Chondrocyte (in vitro differentiated cells): ENCODE results near the gene PRR14L. TPM values are rescaled to one million over a fixed set of nuclear protein-coding genes. Genes with fewer than 3 reads are reported as not detected.
"Not testable (repeated sequence)": the region's sequence is repeated elsewhere in the genome, so short reads cannot be mapped to it uniquely, and the experiment has no call there.

Source experiments
- DNase-seq: peaks from one replicate; pipeline ENCODE4 v3.0.0; 2021; ENCODE audit warnings: mixed read lengths, low spot score
- H3K27ac Mint-ChIP-seq: one replicate; pipeline ENCODE4 v1.8.0; 2021; ENCODE audit warnings: mild to moderate bottlenecking, moderate library complexity, mixed read lengths; ENCODE audit not compliant: unreplicated experiment
- H3K27me3 Mint-ChIP-seq: 2 replicates; pipeline ENCODE4 v1.8.0; 2021; ENCODE audit warnings: low read depth, mixed read lengths
- H3K36me3 Mint-ChIP-seq: 2 replicates; pipeline ENCODE4 v1.8.0; 2021; ENCODE audit warnings: low read depth, mixed read lengths
- H3K4me1 Mint-ChIP-seq: 2 replicates; pipeline ENCODE4 v1.8.0; 2021; ENCODE audit warnings: low read depth, mild to moderate bottlenecking, mixed read lengths
- H3K4me3 Mint-ChIP-seq: one replicate; pipeline ENCODE4 v1.8.0; 2021; ENCODE audit warnings: mild to moderate bottlenecking, moderate library complexity, mixed read lengths; ENCODE audit not compliant: unreplicated experiment
- H3K9me3 Mint-ChIP-seq: 2 replicates; pipeline ENCODE4 v1.8.0; 2021; ENCODE audit warnings: low read depth, mixed read lengths
- CTCF ChIP-seq: fragments of 200-600 bp; sonication (generic); IDR thresholded peaks from 2 replicates; pipeline ENCODE4 v1.5.0; 2021; ENCODE audit warnings: antibody characterized with exemption, mild to moderate bottlenecking, moderate library complexity
- total RNA-seq: library from RNA; stranded (reverse); gene quantifications from 3 replicates; pipeline ENCODE4 v1.2.1, GENCODE V29; 2021

PRR14L gene
- total RNA-seq, 1 donor from 2014 or later = 49.1 TPM

DNA sequence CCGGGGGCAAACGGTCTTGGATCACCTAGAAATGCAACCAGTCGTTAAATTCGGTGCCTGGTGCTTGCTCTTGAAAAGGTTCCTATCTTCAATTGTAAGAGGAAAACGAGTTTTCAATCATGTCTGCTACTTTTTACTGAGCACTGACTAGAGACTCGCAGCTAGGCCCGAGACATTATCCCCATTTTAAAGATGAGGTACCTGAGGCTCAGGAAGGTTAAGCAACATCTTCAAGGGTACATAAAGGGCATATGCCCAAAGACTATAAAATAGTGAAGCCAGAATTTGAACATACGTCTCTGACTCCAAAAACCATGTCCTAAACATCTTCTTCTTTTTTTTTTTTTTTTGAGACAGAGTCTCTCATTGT, 87.3 kb downstream of the PRR14L start:
- no peak for DNase-seq
- Mint-ChIP-seq H3K27ac (peak overlapping the region; percentile 96), H3K9me3 (no peaks in the 10 kb centered on the region), H3K27me3 (no peaks in the 10 kb centered on the region), H3K4me3 (peak overlapping the region; percentile 94), H3K4me1 (peaks cover 32% of the 10 kb centered on the region), H3K36me3 (no peaks in the 10 kb centered on the region)
- TF ChIP-seq CTCF = no peak

GRCh38 chr22:31661851-31662667, 87.9 kb downstream of the PRR14L start, which contains the start of gene PISD:
PISD (minus strand) TSS chr22:31662215; CDS start chr22:31662208, 7 bp downstream.
- Mint-ChIP-seq H3K4me3 (peak within 1 kb of the TSS; percentile 94), H3K27ac (peak within 1 kb of the TSS; percentile 96), H3K4me1 (peaks cover 32% of the 10 kb centered on the region), H3K36me3 (no peaks in the 10 kb centered on the region), H3K9me3 (no peaks in the 10 kb centered on the region), H3K27me3 (no peaks in the 10 kb centered on the region)
- TF ChIP-seq CTCF = no peak
- DNase-seq = peak; percentile 97

DNA sequence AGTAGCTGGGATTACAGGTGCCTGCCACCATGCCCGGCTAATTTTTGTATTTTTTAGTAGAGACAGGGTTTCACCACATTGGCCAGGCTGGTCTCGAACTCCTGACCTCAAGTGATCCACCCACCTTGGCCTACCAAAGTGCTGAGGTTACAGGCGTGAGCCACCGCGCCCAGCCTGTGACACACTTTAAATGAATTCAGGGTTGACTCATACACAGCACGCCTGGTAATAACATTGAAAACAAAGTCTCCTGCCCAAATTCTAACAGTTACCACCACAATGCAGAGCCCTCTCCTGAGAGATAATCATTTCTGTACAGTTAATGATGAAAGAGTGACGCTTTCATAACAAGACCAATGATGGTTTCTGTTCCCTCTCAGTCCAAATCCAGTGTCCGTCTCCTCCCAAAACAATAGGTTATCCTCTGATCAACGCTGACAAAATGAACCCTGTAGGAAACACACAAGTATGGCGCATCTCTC, 89.0 kb downstream of the PRR14L start:
- peak overlapping the region; percentile 96 for H3K27ac Mint-ChIP-seq
- H3K36me3 Mint-ChIP-seq, H3K9me3 Mint-ChIP-seq, DNase-seq, H3K27me3 Mint-ChIP-seq: not testable (repeated sequence)
- peak overlapping the region; percentile 94 for H3K4me3 Mint-ChIP-seq
- peaks cover 32% of the 10 kb centered on the region for H3K4me1 Mint-ChIP-seq

- DNase-seq = no peak
- H3K4me1 Mint-ChIP-seq = peaks cover 32% of the 10 kb centered on the region
- no peaks in the 10 kb centered on the region for H3K9me3 Mint-ChIP-seq
- H3K27me3 Mint-ChIP-seq = no peaks in the 10 kb centered on the region
- no peak overlapping the region for H3K27ac Mint-ChIP-seq
- no peaks in the 10 kb centered on the region for H3K36me3 Mint-ChIP-seq
- no peak overlapping the region for H3K4me3 Mint-ChIP-seq
- TF ChIP-seq CTCF = no peak
These were observed 90.7 kb downstream of the PRR14L start for GRCh38 chr22:31659246-31659645.

GRCh38 chr22:31654408-31654807, 95.5 kb downstream of the PRR14L start:
- Mint-ChIP-seq H3K4me1 (peaks cover 19% of the 10 kb centered on the region), H3K27me3 (no peaks in the 10 kb centered on the region), H3K27ac (no peak overlapping the region), H3K36me3 (no peaks in the 10 kb centered on the region), H3K4me3 (no peak overlapping the region), H3K9me3 (no peaks in the 10 kb centered on the region)
- no peak for DNase-seq
- TF ChIP-seq CTCF = no peak
